AG04450 (cell line): ENCODE data around the gene HOXA10. TPM values are rescaled to one million over a fixed set of nuclear protein-coding genes. Genes with fewer than 3 reads are reported as not detected.

Source experiments
- CTCF ChIA-PET: fragments of 300-600, 350-600 bp; formaldehyde crosslinking; extraction: SDS; loops from one replicate; lab custom pipeline; 2022; ENCODE audit warnings: antibody characterized with exemption, inconsistent platforms; lab: Charles Lee
- POLR2A ChIA-PET: fragments of 350-600 bp; formaldehyde crosslinking; extraction: SDS; loops from one replicate; lab custom pipeline; 2021; ENCODE audit warnings: antibody characterized with exemption, inconsistent platforms; lab: Yijun Ruan, JAX
- DNase-seq: peaks from one replicate; pipeline ENCODE4 v3.0.0-alpha.2; 2011; ENCODE audit warnings: low read depth, low spot score
- H3K27ac ChIP-seq: one replicate; pipeline ENCODE4 v1.5.1; 2012; ENCODE audit warnings: low read depth, low read length, control low read depth
- H3K27me3 ChIP-seq: one replicate; pipeline ENCODE4 v1.6.0; 2012; ENCODE audit warnings: low read length; ENCODE audit not compliant: control insufficient read depth, insufficient read depth
- H3K4me3 ChIP-seq: 2 replicates; pipeline ENCODE4 v1.5.1; 2011; ENCODE audit warnings: mild to moderate bottlenecking, low read depth, low read length, control low read depth
- H3K9me3 ChIP-seq: 2 replicates; pipeline ENCODE4 v1.5.1; 2012; ENCODE audit warnings: low read length; ENCODE audit not compliant: control insufficient read depth, insufficient read depth
- polyA plus RNA-seq: library from polyadenylated mRNA; depleted of rRNA; stranded (reverse); fragments of >200 nt; gene quantifications from 2 replicates; pipeline ENCODE4 v1.2.3, GENCODE V29; 2011
- TF ChIP-seq, protein P1 (sequence below): IDR thresholded peaks from 2 replicates; pipeline ENCODE4 v1.5.1; 2011; ENCODE audit warnings: low read depth, low read length, control low read depth, inconsistent platforms

Gene HOXA10
- polyA plus RNA-seq, 1 experiment = 0.47 TPM

GRCh38 chr7:27129729-27130539 lies 44.2 kb downstream of the HOXA10 start:
- no peak for DNase-seq
- POLR2A ChIA-PET = interaction anchor here (1.1 to 1.7 kb wide), 3 partner anchors 10 to 16 kb away, joined by 3 to 6 read pairs (median 5); no protein-coding TSS in a partner anchor
- CTCF ChIA-PET = interaction anchor here (1.1 to 3.4 kb wide), 6 partner anchors 9 to 276 kb away, joined by 4 to 18 read pairs (median 6); partner anchors contain the start of gene HOXA5

GRCh38 chr7:27128776-27129728 lies 45.1 kb downstream of the HOXA10 start:
- TF ChIP-seq, protein P1, sequence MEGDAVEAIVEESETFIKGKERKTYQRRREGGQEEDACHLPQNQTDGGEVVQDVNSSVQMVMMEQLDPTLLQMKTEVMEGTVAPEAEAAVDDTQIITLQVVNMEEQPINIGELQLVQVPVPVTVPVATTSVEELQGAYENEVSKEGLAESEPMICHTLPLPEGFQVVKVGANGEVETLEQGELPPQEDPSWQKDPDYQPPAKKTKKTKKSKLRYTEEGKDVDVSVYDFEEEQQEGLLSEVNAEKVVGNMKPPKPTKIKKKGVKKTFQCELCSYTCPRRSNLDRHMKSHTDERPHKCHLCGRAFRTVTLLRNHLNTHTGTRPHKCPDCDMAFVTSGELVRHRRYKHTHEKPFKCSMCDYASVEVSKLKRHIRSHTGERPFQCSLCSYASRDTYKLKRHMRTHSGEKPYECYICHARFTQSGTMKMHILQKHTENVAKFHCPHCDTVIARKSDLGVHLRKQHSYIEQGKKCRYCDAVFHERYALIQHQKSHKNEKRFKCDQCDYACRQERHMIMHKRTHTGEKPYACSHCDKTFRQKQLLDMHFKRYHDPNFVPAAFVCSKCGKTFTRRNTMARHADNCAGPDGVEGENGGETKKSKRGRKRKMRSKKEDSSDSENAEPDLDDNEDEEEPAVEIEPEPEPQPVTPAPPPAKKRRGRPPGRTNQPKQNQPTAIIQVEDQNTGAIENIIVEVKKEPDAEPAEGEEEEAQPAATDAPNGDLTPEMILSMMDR = no peak
- no peaks in the 10 kb centered on the region for H3K9me3 ChIP-seq
- POLR2A ChIA-PET = interaction anchor here (0.9 to 1.8 kb wide), 5 partner anchors 14 to 31 kb away, joined by 4 to 7 read pairs (median 5); partner anchors contain the start of gene HOXA5
- H3K27me3 ChIP-seq = no peaks in the 10 kb centered on the region
- CTCF ChIA-PET = interaction anchor here (0.5 to 3.4 kb wide), 7 partner anchors 14 to 1512 kb away, joined by 3 to 18 read pairs (median 3); partner anchors contain the start of gene HOXA5
- no peak for DNase-seq
- peak overlapping the region; percentile 59 for H3K4me3 ChIP-seq
- H3K27ac ChIP-seq = no peak overlapping the region

More at GRCh38 chr7:27129729-27130539, 44.2 kb downstream of the HOXA10 start:
- Histone ChIP-seq H3K9me3 (no peaks in the 10 kb centered on the region), H3K27me3 (no peaks in the 10 kb centered on the region), H3K4me3 (peak overlapping the region; percentile 59), H3K27ac (no peak overlapping the region)
- TF ChIP-seq, protein P1 = no peak

GRCh38 chr7:27128034-27128433 lies 46.1 kb downstream of the HOXA10 start:
- TF ChIP-seq, protein P1 = no peak
- CTCF ChIA-PET = interaction anchor here (0.7 to 3.4 kb wide), 4 partner anchors 13 to 409 kb away, joined by 3 to 14 read pairs (median 4); partner anchors contain the start of gene HOXA5
- peak; percentile 72 for DNase-seq
- POLR2A ChIA-PET = interaction anchor here (0.9 to 1.8 kb wide), 4 partner anchors 13 to 30 kb away, joined by 4 to 7 read pairs (median 6); partner anchors contain the start of gene HOXA5
- no peak overlapping the region for H3K4me3 ChIP-seq
- no peaks in the 10 kb centered on the region for H3K9me3 ChIP-seq
- no peak overlapping the region for H3K27ac ChIP-seq
- H3K27me3 ChIP-seq = no peaks in the 10 kb centered on the region

DNA sequence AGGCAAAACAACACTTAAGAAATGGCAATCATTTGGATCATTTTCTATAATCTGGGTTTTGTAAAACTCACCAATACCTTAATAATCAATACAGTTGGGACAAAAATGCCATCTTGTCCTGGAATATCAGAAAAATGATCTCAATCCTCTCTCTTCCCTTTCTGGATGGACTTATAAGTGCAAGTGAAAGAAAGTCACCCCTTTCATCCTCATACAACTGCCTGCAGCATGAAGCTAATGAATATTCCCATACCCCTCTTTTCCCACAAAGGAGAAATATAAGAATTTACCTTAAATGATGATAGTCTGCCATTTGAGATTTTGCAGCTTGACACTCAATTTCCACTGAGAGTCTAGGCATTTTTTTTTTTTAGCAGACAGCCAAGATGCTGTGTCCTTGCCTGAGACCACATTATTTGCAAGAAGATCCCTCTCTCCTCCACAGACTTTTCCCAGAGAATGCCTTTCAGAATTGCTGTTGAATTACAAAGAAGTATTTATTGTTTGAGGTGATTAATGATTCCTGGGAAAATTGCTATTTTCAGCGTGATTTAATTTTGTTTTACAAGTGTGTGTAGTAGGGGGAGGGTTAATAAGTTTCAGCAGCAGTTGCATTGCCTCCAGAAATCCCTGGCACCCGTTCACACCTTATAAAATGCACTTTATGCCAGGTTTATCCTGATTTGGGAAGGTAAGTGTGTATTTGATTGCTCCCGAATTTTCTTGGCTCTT lies 47.4 kb downstream of the HOXA10 start:
- no peaks in the 10 kb centered on the region for H3K27me3 ChIP-seq

More for the DNA sequence above, 47.4 kb downstream of the HOXA10 start:
- no peak overlapping the region for H3K27ac ChIP-seq
- CTCF ChIA-PET = interaction anchor here (1.0 to 3.4 kb wide), 2 partner anchors 15 to 18 kb away, joined by 3 to 14 read pairs; partner anchors contain the start of gene HOXA5
- H3K4me3 ChIP-seq = no peak overlapping the region
- H3K9me3 ChIP-seq = no peaks in the 10 kb centered on the region
- TF ChIP-seq, protein P1 = no peak
- no peak for DNase-seq
- POLR2A ChIA-PET = interaction anchor here (0.6 to 0.7 kb wide), 2 partner anchors 14 to 18 kb away, joined by 3 to 7 read pairs; no protein-coding TSS in a partner anchor
